ENCODE measurements around the gene GFPT1.
"Not testable (repeated sequence)": the region's sequence is repeated elsewhere in the genome, so short reads cannot be mapped to it uniquely, and the experiment has no call there.

The GFPT1 gene

GRCh38 chr2:69386789-69387734 is at the start of gene GFPT1:
Gene GFPT1 (minus strand): TSS chr2:69387227. CDS start chr2:69387071, 156 bp downstream.
- peak; percentile 81 to 93 (median 83) for DNase-seq (ENCODE audit: low read depth in 3 of 3)

GRCh38 chr2:69436596-69436937 is 49.5 kb upstream of the GFPT1 start:
- DNase-seq (ENCODE audit: low read depth in 3 of 3), result no peak

GRCh38 chr2:69434753-69435152 is 47.7 kb upstream of the GFPT1 start:
- no peak for DNase-seq (ENCODE audit: low read depth in 3 of 3)

GRCh38 chr2:69429491-69430183 is 42.6 kb upstream of the GFPT1 start:
- DNase-seq (ENCODE audit: low read depth in 3 of 3), result no peak

DNA sequence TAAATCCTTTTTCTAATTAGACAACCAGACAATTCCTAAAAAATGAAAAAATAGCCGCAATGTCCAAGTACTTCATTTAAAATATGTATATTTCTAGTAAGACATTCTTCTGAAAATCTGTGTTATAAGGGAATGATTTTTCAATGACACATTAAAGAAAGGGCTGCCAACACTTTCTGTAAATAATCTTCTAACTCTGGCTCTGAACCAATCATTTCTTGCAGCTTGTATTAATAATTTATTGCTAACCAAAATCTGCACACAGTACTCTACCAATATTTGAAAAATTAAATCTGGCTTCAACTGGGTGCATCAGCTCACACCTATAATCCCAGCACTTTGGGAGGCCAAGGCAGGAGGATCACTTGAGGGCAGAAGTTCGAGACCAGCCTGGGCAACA is 42.0 kb upstream of the GFPT1 start:
- DNase-seq (ENCODE audit: low read depth in 3 of 3), result no peak

DNA sequence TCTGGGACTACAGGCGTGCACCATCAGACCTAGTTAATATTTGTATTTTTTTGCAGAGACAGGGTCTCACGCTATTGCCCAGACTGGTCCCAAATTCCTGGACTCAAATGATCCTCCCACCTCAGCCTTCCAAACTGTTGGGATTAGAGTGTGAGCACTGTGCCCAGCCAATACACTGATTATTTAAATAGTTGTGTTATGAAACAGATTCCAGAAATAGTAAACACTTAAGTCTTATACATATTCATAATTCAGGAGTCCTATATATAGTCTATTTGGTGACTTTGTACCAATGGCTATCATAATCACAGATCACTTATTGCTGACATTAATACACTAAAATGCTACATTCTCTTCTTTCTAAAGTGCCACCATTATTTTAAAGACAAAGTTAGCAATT is 37.4 kb upstream of the GFPT1 start:
- DNase-seq (ENCODE audit: low read depth in 3 of 3), result no peak

- no peak for DNase-seq (ENCODE audit: low read depth in 3 of 3)
Observed at GRCh38 chr2:69422198-69422597, 35.2 kb upstream of the GFPT1 start.

DNA sequence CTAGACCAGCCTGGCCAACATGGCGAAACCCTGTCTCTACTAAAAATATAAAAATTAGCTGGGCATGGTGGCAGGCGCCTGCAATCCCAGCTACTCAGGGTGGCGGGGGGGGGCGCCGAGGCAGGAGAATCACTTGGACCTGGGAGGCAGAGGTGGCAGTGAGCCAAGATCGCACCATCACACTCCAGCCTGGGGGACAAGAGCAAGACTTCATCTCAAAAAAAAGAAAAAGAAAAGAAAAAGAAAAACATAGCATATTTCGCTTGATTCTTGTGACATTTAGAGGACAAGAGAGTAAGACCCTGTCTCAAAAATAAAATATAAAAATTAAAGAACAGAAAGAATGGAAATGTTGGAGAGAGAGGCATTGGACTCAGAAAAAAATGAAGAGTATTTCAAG is 32.1 kb upstream of the GFPT1 start:
- not testable (repeated sequence) for DNase-seq (ENCODE audit: low read depth in 3 of 3)

- DNase-seq (ENCODE audit: low read depth in 3 of 3), result no peak
Observed at GRCh38 chr2:69416147-69416546, 29.1 kb upstream of the GFPT1 start.

DNA sequence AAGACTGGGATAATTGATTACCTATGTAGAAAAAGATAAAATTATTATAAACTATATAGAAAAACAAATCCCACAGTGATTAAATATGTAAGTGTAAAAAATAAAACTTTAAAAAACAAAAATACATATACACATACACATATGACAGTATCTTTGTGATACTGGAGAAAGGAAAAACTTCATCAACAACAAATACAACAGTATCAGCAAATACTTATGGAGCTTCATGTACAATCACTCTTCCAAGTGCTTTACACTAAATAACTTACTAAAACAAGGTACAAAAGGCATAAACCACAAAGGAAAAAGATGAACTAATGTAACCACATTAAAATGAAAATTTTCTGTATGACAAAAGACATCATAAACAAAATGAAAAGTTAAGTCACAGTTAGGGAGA is 24.1 kb upstream of the GFPT1 start:
- DNase-seq (ENCODE audit: low read depth in 3 of 3), result no peak

DNA sequence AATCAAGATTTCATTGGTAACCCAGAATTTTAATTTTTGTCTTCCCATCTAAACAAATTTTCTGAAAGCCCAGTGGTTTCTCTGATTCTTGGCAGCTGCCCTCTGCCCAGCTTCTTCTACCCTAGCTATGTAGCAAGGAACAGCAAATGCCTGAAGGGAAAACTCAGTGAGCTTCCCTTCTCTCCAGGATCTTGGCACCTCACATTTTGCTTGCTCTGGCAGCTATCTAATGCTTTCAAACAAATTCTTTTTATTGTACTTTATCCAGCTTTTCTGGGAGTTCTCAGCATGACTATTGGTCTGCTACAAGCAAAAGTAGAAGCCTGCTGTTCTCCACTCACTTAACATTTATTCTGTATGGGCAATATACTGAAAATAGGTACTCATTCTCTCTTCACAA is 18.3 kb upstream of the GFPT1 start:
- no peak for DNase-seq (ENCODE audit: low read depth in 3 of 3)

- DNase-seq (ENCODE audit: low read depth in 3 of 3), result no peak
Observed at GRCh38 chr2:69400121-69400520, 13.1 kb upstream of the GFPT1 start.

- no peak for DNase-seq (ENCODE audit: low read depth in 3 of 3)
Observed at GRCh38 chr2:69397234-69397633, 10.2 kb upstream of the GFPT1 start.

GRCh38 chr2:69395866-69396265 is 8.8 kb upstream of the GFPT1 start:
- DNase-seq (ENCODE audit: low read depth in 3 of 3), result no peak

- no peak for DNase-seq (ENCODE audit: low read depth in 3 of 3)
Observed at GRCh38 chr2:69393963-69394362, 6.9 kb upstream of the GFPT1 start.

DNA sequence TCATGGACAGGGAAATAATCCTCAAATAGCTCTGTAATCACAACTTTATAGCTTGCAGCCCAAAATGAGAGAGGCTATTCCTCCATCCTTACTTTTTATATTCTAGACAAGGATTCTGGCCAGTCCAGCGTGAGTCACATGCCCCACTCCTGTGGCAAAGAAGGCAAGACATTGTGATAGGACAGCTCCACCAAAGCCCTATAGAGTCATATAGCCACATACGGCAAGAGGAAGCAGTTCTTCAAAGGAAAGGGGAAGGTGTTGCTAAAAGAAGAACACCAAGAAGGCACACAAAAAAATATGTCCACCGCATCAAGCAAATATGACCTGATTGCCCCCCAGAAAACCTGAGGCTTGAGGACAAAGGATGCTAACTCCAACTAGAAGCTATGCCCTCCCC is 3.4 kb upstream of the GFPT1 start:
- DNase-seq (ENCODE audit: low read depth in 3 of 3), result no peak

GRCh38 chr2:69390001-69390400 is 3.0 kb upstream of the GFPT1 start:
- DNase-seq (ENCODE audit: low read depth in 3 of 3), result no peak

DNA sequence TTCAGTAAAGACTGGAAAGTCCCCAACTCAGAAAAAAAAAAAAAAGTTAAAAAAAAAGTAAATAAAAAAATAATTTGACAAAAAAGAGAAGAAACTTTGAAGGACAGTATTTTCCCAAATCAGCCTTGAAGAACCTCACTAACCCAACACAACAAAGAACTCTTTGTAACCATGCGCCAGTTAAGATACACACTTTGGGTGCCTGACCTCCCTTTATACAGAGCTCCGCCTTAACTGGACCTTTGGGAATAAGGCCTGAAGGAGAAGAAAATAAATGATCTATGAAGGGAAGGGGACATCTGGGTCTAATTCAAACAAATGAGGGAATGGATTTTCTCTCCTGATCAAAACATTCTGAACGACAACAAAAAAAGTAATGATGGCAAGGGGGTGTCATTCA is 2.2 kb upstream of the GFPT1 start:
- DNase-seq (ENCODE audit: low read depth in 3 of 3), result no peak

DNA sequence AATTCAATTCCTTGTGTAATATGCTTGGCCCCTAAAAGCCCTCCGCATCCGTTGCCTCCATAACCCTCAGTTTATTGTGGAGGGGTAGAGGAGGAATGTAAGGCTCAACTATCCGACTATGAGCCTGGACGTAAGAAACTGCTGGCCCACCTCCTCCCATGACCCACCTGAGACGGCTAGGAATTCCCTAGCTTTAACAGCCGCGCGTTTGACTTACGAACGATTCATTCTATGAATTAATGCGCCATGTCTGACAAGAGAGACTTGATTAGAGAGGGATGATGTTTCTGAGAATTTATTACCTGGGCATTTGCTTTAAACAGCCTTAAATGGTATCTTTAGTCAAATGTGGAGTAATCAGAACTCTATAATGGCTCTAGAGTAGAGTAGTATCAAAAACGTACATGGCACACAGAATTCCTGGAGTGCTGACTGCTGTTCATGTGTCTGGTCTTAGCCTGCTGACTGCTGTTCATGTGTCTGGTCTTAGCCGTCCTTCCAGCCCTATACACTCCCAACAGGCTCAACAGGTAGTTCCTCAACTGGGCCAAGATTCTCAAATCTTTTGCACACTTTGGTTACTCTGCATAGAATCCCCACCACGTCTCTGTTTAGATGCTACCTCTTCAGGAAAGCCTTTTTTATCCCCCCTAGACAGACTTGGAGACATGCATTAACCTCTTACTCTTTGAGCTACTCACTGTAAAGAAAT is 899 bp upstream of the GFPT1 start:
- DNase-seq (ENCODE audit: low read depth in 3 of 3), result no peak

DNA sequence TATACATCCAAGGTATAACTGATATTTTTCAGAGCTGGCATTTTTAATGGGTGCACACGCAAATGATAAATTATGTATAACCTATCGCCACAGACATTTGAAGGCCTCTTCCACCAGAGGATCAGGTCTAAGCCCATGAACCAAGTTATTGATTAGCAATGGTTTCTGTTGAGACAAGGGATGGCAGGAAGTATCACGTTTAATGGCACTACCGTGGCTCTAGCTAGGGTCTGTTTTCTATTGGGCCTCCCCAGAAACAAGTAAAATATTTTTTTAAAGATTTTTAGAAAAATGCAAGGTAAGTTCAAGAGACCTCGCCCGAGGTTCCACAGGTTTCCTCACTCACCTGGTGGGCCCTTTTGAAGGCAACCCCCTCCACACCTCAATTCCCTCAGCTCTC is 667 bp downstream of the GFPT1 start:
- DNase-seq (ENCODE audit: low read depth in 3 of 3), result no peak

DNA sequence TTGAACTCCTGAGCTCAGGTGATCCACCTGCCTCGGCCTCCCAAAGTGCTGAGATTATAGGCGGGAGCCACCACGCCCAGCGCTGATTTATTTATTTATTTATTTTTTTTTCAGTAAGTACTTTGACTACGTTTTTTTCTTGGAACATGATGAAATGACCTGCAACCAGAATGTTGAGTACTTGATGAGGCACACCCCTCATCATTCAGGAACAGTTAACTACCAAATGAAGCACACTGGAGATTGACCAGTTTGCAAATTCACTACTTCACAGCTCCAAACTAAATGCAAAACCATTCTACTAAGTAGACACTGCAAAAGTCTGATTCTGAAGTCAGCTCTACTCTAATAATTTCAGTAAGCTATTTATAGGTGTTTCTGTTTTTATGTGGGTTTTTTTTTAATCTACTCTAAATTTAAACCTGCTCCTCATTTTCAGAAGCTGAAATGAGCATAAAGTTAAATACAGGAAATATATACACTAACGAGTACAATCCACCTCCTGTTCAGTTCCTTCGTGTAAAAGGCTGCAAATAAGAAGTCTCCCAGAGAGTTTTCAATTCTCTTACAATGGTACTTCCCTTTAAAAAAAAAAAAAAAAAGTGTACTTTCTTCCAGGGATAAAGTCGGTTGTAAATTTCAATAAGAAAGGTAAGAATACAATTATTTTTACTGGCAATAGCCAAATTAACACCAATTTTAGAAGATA is 1.4 kb downstream of the GFPT1 start:
- DNase-seq (ENCODE audit: low read depth in 3 of 3), result no peak

GRCh38 chr2:69384618-69385081 is 2.4 kb downstream of the GFPT1 start:
- no peak for DNase-seq (ENCODE audit: low read depth in 3 of 3)

All from stimulated activated CD4-positive, alpha-beta T cell treated with anti-CD3 and anti-CD28 coated beads, TNF-alpha, amount 100 ng/mL, for 48 hours (primary cell).